ENCODE measurements around the gene FAM169A. TPM values are rescaled to one million over a fixed set of nuclear protein-coding genes. Genes with fewer than 3 reads are reported as not detected.
"Not testable (repeated sequence)": the region's sequence is repeated elsewhere in the genome, so short reads cannot be mapped to it uniquely, and the experiment has no call there.

FAM169A gene
- total RNA-seq, result 0.16 TPM
- long read RNA-seq, result 0 reads

- DNase-seq (ENCODE audit: low spot score), result no peak
Observed at GRCh38 chr5:74865804-74866595, at the start of gene FAM169A. Gene FAM169A, minus strand, starts transcription at chr5:74866387. Its CDS starts 24,711 bp downstream, at chr5:74841676.

- no peak for DNase-seq (ENCODE audit: low spot score)
Observed at GRCh38 chr5:74915488-74915887, 49.3 kb upstream of the FAM169A start.

GRCh38 chr5:74911421-74911820, 45.2 kb upstream of the FAM169A start:
- not testable (repeated sequence) for DNase-seq (ENCODE audit: low spot score)

GRCh38 chr5:74909888-74910287, 43.7 kb upstream of the FAM169A start:
- DNase-seq (ENCODE audit: low spot score), result not testable (repeated sequence)

- not testable (repeated sequence) for DNase-seq (ENCODE audit: low spot score)
Observed at GRCh38 chr5:74908237-74908636, 42.0 kb upstream of the FAM169A start.

GRCh38 chr5:74904713-74905112, 38.5 kb upstream of the FAM169A start:
- not testable (repeated sequence) for DNase-seq (ENCODE audit: low spot score)

GRCh38 chr5:74903165-74903787, 37.1 kb upstream of the FAM169A start:
- no peak for DNase-seq (ENCODE audit: low spot score)

GRCh38 chr5:74897049-74897448, 30.9 kb upstream of the FAM169A start:
- no peak for DNase-seq (ENCODE audit: low spot score)

- no peak for DNase-seq (ENCODE audit: low spot score)
Observed at GRCh38 chr5:74895906-74896305, 29.7 kb upstream of the FAM169A start.

- no peak for DNase-seq (ENCODE audit: low spot score)
Observed at GRCh38 chr5:74894351-74894750, 28.2 kb upstream of the FAM169A start.

GRCh38 chr5:74892921-74893320, 26.7 kb upstream of the FAM169A start:
- DNase-seq (ENCODE audit: low spot score), result no peak

GRCh38 chr5:74889523-74890105, 23.4 kb upstream of the FAM169A start:
- no peak for DNase-seq (ENCODE audit: low spot score)

- no peak for DNase-seq (ENCODE audit: low spot score)
Observed at GRCh38 chr5:74888117-74888516, 21.9 kb upstream of the FAM169A start.

GRCh38 chr5:74885170-74885569, 19.0 kb upstream of the FAM169A start:
- DNase-seq (ENCODE audit: low spot score), result no peak

GRCh38 chr5:74882379-74883134, 16.4 kb upstream of the FAM169A start:
- DNase-seq (ENCODE audit: low spot score), result not testable (repeated sequence)

GRCh38 chr5:74877624-74878304, 11.6 kb upstream of the FAM169A start:
- DNase-seq (ENCODE audit: low spot score), result no peak

- no peak for DNase-seq (ENCODE audit: low spot score)
Observed at GRCh38 chr5:74875994-74876791, 10.0 kb upstream of the FAM169A start.

- DNase-seq (ENCODE audit: low spot score), result no peak
Observed at GRCh38 chr5:74873525-74874249, 7.5 kb upstream of the FAM169A start.

GRCh38 chr5:74870299-74871067, 4.3 kb upstream of the FAM169A start:
- DNase-seq (ENCODE audit: low spot score), result no peak
